HEK293 (cell line): ENCODE results near the gene PCDH9.
"Not testable (repeated sequence)": the region's sequence is repeated elsewhere in the genome, so short reads cannot be mapped to it uniquely, and the experiment has no call there.

Experiments
- CTCF ChIA-PET: fragments of 350-600 bp; formaldehyde crosslinking; extraction: SDS; loops from one replicate; lab custom pipeline; 2021; ENCODE audit warnings: antibody characterized with exemption; lab: Yijun Ruan, JAX
- POLR2A ChIA-PET: fragments of 300-600 bp; formaldehyde crosslinking; extraction: SDS; loops from one replicate; lab custom pipeline; 2020; ENCODE audit warnings: antibody characterized with exemption, inconsistent platforms; lab: Yijun Ruan, JAX
- H3K27ac ChIP-seq: fragments of 200-500 bp; sonication (Bioruptor generic); 2 replicates; pipeline ENCODE4 v1.5.1; 2014; ENCODE audit warnings: low read depth, low read length, control low read depth, inconsistent platforms; ENCODE audit errors: extremely low read depth
- H3K36me3 ChIP-seq, 2 experiments: fragments of 200-500 bp in 1 of 2; sonication (Bioruptor generic) in 1 of 2; 1 replicate in 1 of 2; 2 replicates in 1 of 2; pipeline ENCODE4 v1.5.1; 2014 to 2017; ENCODE audit warnings: inconsistent platforms in 2 of 2, low read length in 2 of 2; ENCODE audit not compliant: control insufficient read depth in 2 of 2, insufficient read depth in 1 of 2
- H3K4me1 ChIP-seq: fragments of 200-500 bp; sonication (Bioruptor generic); 2 replicates; pipeline ENCODE4 v1.5.1; 2014; ENCODE audit warnings: mild to moderate bottlenecking, low read length, inconsistent platforms; ENCODE audit not compliant: control insufficient read depth, insufficient read depth
- H3K4me3 ChIP-seq: 2 replicates; pipeline ENCODE4 v1.5.1; 2011; ENCODE audit warnings: low read depth, mild to moderate bottlenecking, control low read depth, low read length, moderate library complexity
- H3K9me3 ChIP-seq: fragments of 200-500 bp; sonication (Bioruptor generic); 2 replicates; pipeline ENCODE4 v1.5.1; 2014; ENCODE audit warnings: low read depth, low read length, inconsistent platforms; ENCODE audit not compliant: control insufficient read depth, insufficient read depth
- KLF7 ChIP-seq: fragments of 450-650 bp; formaldehyde crosslinking; IDR thresholded peaks from 2 replicates; pipeline ENCODE4 v1.5.1; 2016; ENCODE audit warnings: missing biosample characterization, missing genetic modification characterization, borderline replicate concordance
- KLF8 ChIP-seq: fragments of 450-650 bp; formaldehyde crosslinking; IDR thresholded peaks from 2 replicates; pipeline ENCODE4 v1.5.1; 2016; ENCODE audit warnings: missing biosample characterization, missing genetic modification characterization
- MYNN ChIP-seq: fragments of 450-650 bp; formaldehyde crosslinking; IDR thresholded peaks from 2 replicates; pipeline ENCODE4 v1.5.1; 2016; ENCODE audit warnings: missing biosample characterization, missing genetic modification characterization, borderline replicate concordance
- REPIN1 ChIP-seq: fragments of 450-650 bp; formaldehyde crosslinking; IDR thresholded peaks from 2 replicates; pipeline ENCODE4 v1.5.1; 2017; ENCODE audit warnings: missing biosample characterization, missing genetic modification characterization, low read depth
- SCRT1 ChIP-seq: fragments of 450-650 bp; formaldehyde crosslinking; IDR thresholded peaks from 2 replicates; pipeline ENCODE4 v1.5.1; 2016; ENCODE audit warnings: missing biosample characterization, missing genetic modification characterization, borderline replicate concordance
- SETDB1 ChIP-seq: IDR thresholded peaks from one replicate; pipeline ENCODE4 v1.6.1; 2017; ENCODE audit warnings: mild to moderate bottlenecking, low read length, moderate library complexity, mixed read lengths; ENCODE audit not compliant: insufficient read length
- TRIM28 ChIP-seq: IDR thresholded peaks from 2 replicates; pipeline ENCODE4 v1.6.1; 2011; ENCODE audit warnings: low read length, control low read depth, borderline replicate concordance
- ZBTB21 ChIP-seq: fragments of 450-650 bp; formaldehyde crosslinking; IDR thresholded peaks from 2 replicates; pipeline ENCODE4 v1.5.1; 2017; ENCODE audit warnings: missing biosample characterization, missing genetic modification characterization
- ZNF140 ChIP-seq: fragments of 450-650 bp; formaldehyde crosslinking; IDR thresholded peaks from 2 replicates; pipeline ENCODE4 v1.5.1; 2016; ENCODE audit warnings: missing biosample characterization, missing genetic modification characterization
- ZNF148 ChIP-seq: fragments of 450-650 bp; formaldehyde crosslinking; IDR thresholded peaks from 2 replicates; pipeline ENCODE4 v1.5.0; 2017; ENCODE audit warnings: missing biosample characterization, missing genetic modification characterization, borderline replicate concordance
- ZNF18 ChIP-seq: fragments of 450-650 bp; formaldehyde crosslinking; IDR thresholded peaks from 2 replicates; pipeline ENCODE4 v1.5.1; 2016; ENCODE audit warnings: missing biosample characterization, missing genetic modification characterization
- ZNF2 ChIP-seq: fragments of 450-650 bp; formaldehyde crosslinking; IDR thresholded peaks from 2 replicates; pipeline ENCODE4 v1.5.1; 2016; ENCODE audit warnings: missing biosample characterization, missing genetic modification characterization
- ZNF23 ChIP-seq: fragments of 450-650 bp; formaldehyde crosslinking; IDR thresholded peaks from 2 replicates; pipeline ENCODE4 v1.5.1; 2016; ENCODE audit warnings: missing biosample characterization, missing genetic modification characterization, borderline replicate concordance
- ZNF239 ChIP-seq: fragments of 450-650 bp; formaldehyde crosslinking; IDR thresholded peaks from 2 replicates; pipeline ENCODE4 v1.5.1; 2016; ENCODE audit warnings: missing biosample characterization, missing genetic modification characterization
- ZNF302 ChIP-seq: fragments of 450-650 bp; formaldehyde crosslinking; IDR thresholded peaks from 2 replicates; pipeline ENCODE4 v1.5.1; 2016; ENCODE audit warnings: missing biosample characterization, missing genetic modification characterization, low read depth
- ZNF473 ChIP-seq: fragments of 450-650 bp; formaldehyde crosslinking; IDR thresholded peaks from 2 replicates; pipeline ENCODE4 v1.5.1; 2017; ENCODE audit warnings: missing biosample characterization, missing genetic modification characterization
- ZNF513 ChIP-seq: fragments of 450-650 bp; IDR thresholded peaks from 2 replicates; pipeline ENCODE4 v1.5.1; 2018; ENCODE audit warnings: missing biosample characterization, missing genetic modification characterization
- ZNF548 ChIP-seq: fragments of 450-650 bp; formaldehyde crosslinking; IDR thresholded peaks from 2 replicates; pipeline ENCODE4 v1.5.1; 2016; ENCODE audit warnings: missing biosample characterization, missing genetic modification characterization
- ZNF660 ChIP-seq: fragments of 450-650 bp; IDR thresholded peaks from 2 replicates; pipeline ENCODE4 v1.5.1; 2018; ENCODE audit warnings: missing biosample characterization, mild to moderate bottlenecking, missing genetic modification characterization
- ZNF664 ChIP-seq: fragments of 450-650 bp; formaldehyde crosslinking; IDR thresholded peaks from 2 replicates; pipeline ENCODE4 v1.5.1; 2016; ENCODE audit warnings: missing biosample characterization, missing genetic modification characterization
- ZNF747 ChIP-seq: fragments of 450-650 bp; formaldehyde crosslinking; IDR thresholded peaks from 2 replicates; pipeline ENCODE4 v1.5.1; 2016; ENCODE audit warnings: missing biosample characterization, missing genetic modification characterization
- ZNF830 ChIP-seq: fragments of 450-650 bp; IDR thresholded peaks from 2 replicates; pipeline ENCODE4 v1.5.0; 2018; ENCODE audit warnings: missing biosample characterization, missing genetic modification characterization, low read depth, mild to moderate bottlenecking, moderate library complexity
- ZNF843 ChIP-seq: fragments of 450-650 bp; formaldehyde crosslinking; IDR thresholded peaks from 2 replicates; pipeline ENCODE4 v1.5.1; 2016; ENCODE audit warnings: missing biosample characterization, missing genetic modification characterization

Gene PCDH9

DNA sequence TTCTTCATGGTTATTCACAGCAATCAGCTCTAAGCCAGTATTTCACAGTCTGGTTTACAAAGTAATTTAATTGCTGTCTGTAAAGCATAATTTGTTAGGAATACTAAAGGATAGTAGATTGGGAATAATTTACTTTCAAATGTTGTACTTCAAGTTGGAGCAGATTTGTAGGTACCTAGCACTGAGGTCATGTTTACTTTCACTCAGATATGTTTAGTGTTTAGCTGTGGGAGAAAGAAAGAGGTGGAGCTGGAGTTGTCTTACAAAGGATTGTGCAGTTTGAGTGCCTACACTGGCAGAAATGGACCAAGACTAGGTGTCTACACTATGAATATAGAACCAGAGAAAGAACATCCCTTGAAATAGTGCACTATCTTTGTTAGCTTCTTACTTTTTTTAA is 464.6 kb downstream of the PCDH9 start:
- TF ChIP-seq ZNF747 (tag by site-specific recombination) (no peak), KLF7 (tag by site-specific recombination) (no peak), ZNF843 (tag by site-specific recombination) (no peak), ZNF664 (tag by site-specific recombination) (no peak), ZNF18 (no peak), ZNF2 (tag by site-specific recombination) (no peak), MYNN (tag by site-specific recombination) (no peak), SETDB1 (no peak), ZNF148 (tag by site-specific recombination) (no peak), ZNF660 (tag by site-specific recombination) (no peak), ZNF140 (tag by site-specific recombination) (no peak), ZNF548 (tag by site-specific recombination) (no peak), KLF8 (tag by site-specific recombination) (no peak), ZNF302 (tag by site-specific recombination) (no peak), ZNF23 (tag by site-specific recombination) (no peak), ZNF473 (tag by site-specific recombination) (no peak), ZBTB21 (no peak), ZNF239 (tag by site-specific recombination) (no peak), SCRT1 (no peak)
- Histone ChIP-seq H3K9me3 (no peaks in the 10 kb centered on the region), H3K4me1 (no peaks in the 10 kb centered on the region), H3K4me3 (no peak overlapping the region), H3K27ac (no peak overlapping the region), H3K36me3 (no peaks in the 10 kb centered on the region)
- ChIA-PET CTCF (no interaction called here), POLR2A (no interaction called here)

DNA sequence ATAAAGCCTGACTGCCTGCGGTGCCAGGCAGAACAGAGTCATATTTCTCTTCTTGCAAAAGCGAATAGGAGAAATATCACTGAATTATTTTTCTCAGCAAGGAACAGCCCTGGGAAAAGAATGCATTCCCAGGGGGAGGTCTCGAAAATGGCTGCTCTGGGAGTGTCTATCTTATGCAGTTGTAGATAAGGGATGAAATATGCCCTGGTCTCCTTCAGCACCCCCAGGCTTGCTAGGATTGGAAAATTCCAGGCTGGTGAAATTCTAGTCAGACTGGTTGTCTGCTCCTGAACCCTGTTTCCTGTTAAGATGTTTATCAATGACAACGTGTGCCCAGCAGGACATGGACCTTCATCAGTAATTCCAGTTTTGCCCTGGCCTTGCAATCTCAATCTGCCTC is 469.5 kb downstream of the PCDH9 start:
- CTCF ChIA-PET, H3K4me1 ChIP-seq, POLR2A ChIA-PET, H3K27ac ChIP-seq: not testable (repeated sequence)
- peak; percentile 93; the same call in 1 of the 2 replicates for TF ChIP-seq TRIM28
- TF ChIP-seq SETDB1 = peak; percentile 93
- TF ChIP-seq, all 188 proteins: peak for 2; not testable (repeated sequence) for 186
- H3K4me3 ChIP-seq, H3K36me3 ChIP-seq, H3K9me3 ChIP-seq: not testable (repeated sequence)

DNA sequence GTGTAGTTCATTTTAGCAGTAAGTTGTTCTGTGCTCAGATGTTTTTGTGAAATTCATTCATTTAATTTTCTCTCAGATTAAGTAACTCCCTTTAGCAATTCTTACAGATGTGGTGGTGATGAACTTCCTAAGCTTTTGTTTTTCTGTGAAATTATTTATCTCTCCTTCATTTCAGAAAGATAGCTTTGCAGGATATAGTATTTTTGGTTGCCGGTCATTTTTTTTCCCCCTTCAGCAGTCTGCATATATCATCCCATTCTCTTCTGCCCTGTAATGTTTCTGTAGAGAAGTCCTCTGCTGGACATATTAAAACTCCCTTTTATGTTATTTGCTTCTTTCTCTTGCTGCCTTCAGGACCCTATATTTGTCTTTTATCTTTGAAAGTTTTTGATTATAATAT is 470.2 kb downstream of the PCDH9 start:
- POLR2A ChIA-PET = no interaction called here
- Histone ChIP-seq H3K36me3 (no peaks in the 10 kb centered on the region), H3K4me3 (no peak overlapping the region), H3K4me1 (no peaks in the 10 kb centered on the region), H3K27ac (no peak overlapping the region)
- no peak for TF ChIP-seq ZNF830
- no peak for TF ChIP-seq ZNF513 (tag by site-specific recombination)
- TF ChIP-seq SETDB1 = peak; percentile 89
- no peak for TF ChIP-seq REPIN1 (tag by site-specific recombination)
- TF ChIP-seq, all 188 proteins: peak for 1
- H3K9me3 ChIP-seq = no peaks in the 10 kb centered on the region
- CTCF ChIA-PET = no interaction called here
